GM12878 (cell line): ENCODE measurements around the gene ACSF3. TPM values are rescaled to one million over a fixed set of nuclear protein-coding genes. Genes with fewer than 3 reads are reported as not detected.

Experiments used
- ATAC-seq: fragments of 200-7000 bp; cut with Tn5 transposase; 3 replicates; pipeline ENCODE4 v1.9.1; 2020; ENCODE audit warnings: mild to moderate bottlenecking, moderate library complexity
- BruUV-seq: library from RNA; stranded (reverse); fragments of 400-500 nt; replicated peaks from 2 replicates; lab custom pipeline; 2021; lab: Mats Ljungman, UMichigan
- CTCF ChIA-PET: fragments of 300-600 bp; sonication (Branson Sonifier 250); formaldehyde crosslinking; extraction: SDS; loops from one replicate; lab custom pipeline; 2021; ENCODE audit warnings: inconsistent platforms; lab: Yijun Ruan, JAX
- POLR2A ChIA-PET: fragments of 350-600 bp; formaldehyde crosslinking; extraction: SDS; loops from one replicate; lab custom pipeline; 2021; ENCODE audit warnings: inconsistent platforms; lab: Charles Lee
- RAD21 ChIA-PET: fragments of 300-600 bp; sonication (Branson Sonifier 250); formaldehyde crosslinking; loops from one replicate; lab custom pipeline; 2023; ENCODE audit warnings: antibody characterized with exemption; ENCODE audit not compliant: unreplicated experiment; lab: Charles Lee
- SMC1A ChIA-PET: fragments of 300-600 bp; sonication (Branson Sonifier 250); formaldehyde crosslinking; loops from one replicate; lab custom pipeline; 2023; ENCODE audit not compliant: unreplicated experiment, uncharacterized antibody; lab: Charles Lee
- DNase-seq: peaks from one replicate; pipeline ENCODE4 v3.0.0-alpha.2; 2011; ENCODE audit warnings: low read depth, low spot score
- FAIRE-seq: peaks from 3 replicates; lab custom pipeline; 2011; peaks lifted over from hg19 to GRCh38; lab: Jason Lieb, UNC
- H2AFZ ChIP-seq: 2 replicates; pipeline ENCODE4 v1.6.0; 2011; ENCODE audit warnings: low read depth, low read length, control low read depth; ENCODE audit not compliant: control insufficient read depth
- H3K27ac ChIP-seq: 2 replicates; pipeline ENCODE4 v1.5.1; 2011; ENCODE audit warnings: control low read depth; ENCODE audit not compliant: control insufficient read depth, insufficient read depth
- H3K27me3 ChIP-seq, 2 experiments: replicated peaks in 1 of 2; 2 replicates each; pipeline versions ENCODE4 v1.6.0 to v1.6.1; 2011; ENCODE audit warnings: low read length in 1 of 2; ENCODE audit not compliant: control insufficient read depth in 2 of 2, insufficient read depth in 2 of 2
- H3K36me3 ChIP-seq, 2 experiments: 2 replicates each; pipeline ENCODE4 v1.5.1; 2011; ENCODE audit warnings: low read length in 1 of 2; ENCODE audit not compliant: control insufficient read depth in 2 of 2, insufficient read depth in 2 of 2
- H3K4me1 ChIP-seq: 2 replicates; pipeline ENCODE4 v1.6.1; 2011; ENCODE audit warnings: mild to moderate bottlenecking, low read length, moderate library complexity, mixed read lengths; ENCODE audit not compliant: control insufficient read depth, insufficient read depth
- H3K4me2 ChIP-seq: 2 replicates; pipeline ENCODE4 v1.6.0; 2011; ENCODE audit warnings: control low read depth; ENCODE audit not compliant: control insufficient read depth, insufficient read depth
- H3K4me3 ChIP-seq: fragments of 200-600 bp; sonication (generic); 2 replicates; pipeline ENCODE4 v1.5.1; 2016
- H3K79me2 ChIP-seq: 2 replicates; pipeline ENCODE4 v1.6.0; 2011; ENCODE audit warnings: low read length; ENCODE audit not compliant: control insufficient read depth, insufficient read depth
- H3K9ac ChIP-seq: 2 replicates; pipeline ENCODE4 v1.8.0; 2011; ENCODE audit warnings: low read length, control low read depth, mixed read lengths; ENCODE audit not compliant: control insufficient read depth, insufficient read depth
- H3K9me3 ChIP-seq: replicated peaks from 3 replicates; pipeline ENCODE4 v1.5.1; 2011; ENCODE audit warnings: mild to moderate bottlenecking, low read length; ENCODE audit not compliant: control insufficient read depth, insufficient read depth
- H4K20me1 ChIP-seq: 2 replicates; pipeline ENCODE4 v1.6.0; 2011; ENCODE audit not compliant: control insufficient read depth, insufficient read depth
- BHLHE40 ChIP-seq, 2 experiments: fragments of 450-650 bp in 1 of 2; IDR thresholded peaks; 2 replicates each; pipeline ENCODE4 v1.6.1; 2011 to 2017; ENCODE audit warnings: low read depth in 2 of 2, borderline replicate concordance in 1 of 2, improper control_type of control experiment in 1 of 2, low read length in 1 of 2, mild to moderate bottlenecking in 1 of 2
- BMI1 ChIP-seq: fragments of 450-650 bp; IDR thresholded peaks from 2 replicates; pipeline ENCODE4 v1.6.1; 2016; ENCODE audit warnings: mild to moderate bottlenecking, moderate library complexity, borderline replicate concordance
- EP300 ChIP-seq, 2 experiments: fragments of 150-350 bp in 1 of 2; IDR thresholded peaks; 2 replicates each; pipeline ENCODE4 v1.6.1; 2011 to 2012; ENCODE audit warnings: low read depth in 2 of 2, low read length in 2 of 2, borderline replicate concordance in 1 of 2, improper control_type of control experiment in 1 of 2, inconsistent platforms in 1 of 2; ENCODE audit not compliant: control insufficient read depth in 1 of 2
- FOXK2 ChIP-seq: fragments of 450-650 bp; IDR thresholded peaks from 2 replicates; pipeline ENCODE4 v1.6.1; 2017; ENCODE audit warnings: mild to moderate bottlenecking, moderate library complexity
- JUND ChIP-seq: IDR thresholded peaks from 2 replicates; pipeline ENCODE4 v1.6.1; 2012; ENCODE audit warnings: low read depth, mild to moderate bottlenecking, low read length, improper control_type of control experiment, moderate library complexity
- MXI1 ChIP-seq: fragments of 150-350 bp; IDR thresholded peaks from 2 replicates; pipeline ENCODE4 v1.6.1; 2011; ENCODE audit warnings: low read depth, mild to moderate bottlenecking, inconsistent platforms, low read length, improper control_type of control experiment
- NBN ChIP-seq: fragments of 450-650 bp; IDR thresholded peaks from 2 replicates; pipeline ENCODE4 v1.6.1; 2016
- POU2F2 ChIP-seq: IDR thresholded peaks from 3 replicates; pipeline ENCODE4 v1.6.1; 2011; ENCODE audit warnings: low read depth, mild to moderate bottlenecking, low read length, borderline replicate concordance
- RUNX3 ChIP-seq: IDR thresholded peaks from 2 replicates; pipeline ENCODE4 v1.6.1; 2012; ENCODE audit warnings: low read length, inconsistent platforms
- TBL1XR1 ChIP-seq: IDR thresholded peaks from 2 replicates; pipeline ENCODE4 v1.6.1; 2012; ENCODE audit warnings: low read depth, low read length, improper control_type of control experiment
- USF1 ChIP-seq: IDR thresholded peaks from 2 replicates; pipeline ENCODE4 v1.6.1; 2011; ENCODE audit warnings: borderline replicate concordance, low read depth, mild to moderate bottlenecking, moderate library complexity, mixed read lengths, low read length; ENCODE audit not compliant: insufficient read depth; ENCODE audit errors: extremely low read length
- WGBS: methylation state at CpG from one replicate; pipeline ENCODE4 v1.1.6; 2016; ENCODE audit warnings: low lambda C conversion rate; ENCODE audit not compliant: insufficient replicate concordance, insufficient coverage; ENCODE audit errors: missing lambda C conversion rate; 5-methylcytosine and 5-hydroxymethylcytosine counted together
- in situ Hi-C: fragments of 300-500 bp; cut with MboI; formaldehyde crosslinking; loops from 9 replicates; pipeline ENCODE4 v1.14.3; 2018; ENCODE audit warnings: mixed read lengths
- intact Hi-C: fragments of 100-400 bp; cut with micrococcal nuclease; formaldehyde crosslinking; loops from one replicate; pipeline ENCODE4 v1.14.2; 2022; ENCODE audit not compliant: unreplicated experiment
- polyA plus RNA-seq, 11 experiments: library from polyadenylated mRNA; depleted of rRNA in 4 of 11; unstranded in 6 of 11; stranded (reverse) in 5 of 11; fragments of >200 nt; fragmentation: Nextera tagmentation in 4 of 11; fragmentation: Illumina TruSeq in 1 of 11; extraction: Ambion mirVana in 4 of 11; extraction: Trizol in 1 of 11; gene quantifications; 1 replicate in 1 of 11; 2 replicates in 10 of 11; pipeline versions ENCODE4 v1.2.1 to v1.2.3, GENCODE V29; 2011 to 2016; ENCODE audit warnings: inconsistent platforms in 2 of 11, missing spikeins in 2 of 11, low read depth in 1 of 11
- total RNA-seq, 4 experiments: library from RNA; depleted of rRNA in 3 of 4; stranded (reverse); fragments of >200 nt in 3 of 4; fragmentation: Illumina TruSeq in 1 of 4; extraction: Trizol in 1 of 4; gene quantifications; 2 replicates each; pipeline versions ENCODE4 v1.2.1 to v1.2.3, GENCODE V29; 2013 to 2021
- TF ChIP-seq, protein P1 (sequence below): fragments of 450-650 bp; IDR thresholded peaks from 2 replicates; pipeline ENCODE4 v1.6.1; 2016; ENCODE audit warnings: mild to moderate bottlenecking, moderate library complexity, borderline replicate concordance
- TF ChIP-seq, protein P2 (sequence below): IDR thresholded peaks from 2 replicates; pipeline ENCODE4 v1.6.1; 2012; ENCODE audit warnings: improper control_type of control experiment, low read depth, low read length; ENCODE audit not compliant: insufficient replicate concordance

ACSF3 gene
- total and polyA plus RNA-seq, 10 of the 15 experiments (the other 5 are each of a cell fraction or from before 2014, with no cell fraction given), result 1.0 to 44.4 (median 25.8) TPM

DNA sequence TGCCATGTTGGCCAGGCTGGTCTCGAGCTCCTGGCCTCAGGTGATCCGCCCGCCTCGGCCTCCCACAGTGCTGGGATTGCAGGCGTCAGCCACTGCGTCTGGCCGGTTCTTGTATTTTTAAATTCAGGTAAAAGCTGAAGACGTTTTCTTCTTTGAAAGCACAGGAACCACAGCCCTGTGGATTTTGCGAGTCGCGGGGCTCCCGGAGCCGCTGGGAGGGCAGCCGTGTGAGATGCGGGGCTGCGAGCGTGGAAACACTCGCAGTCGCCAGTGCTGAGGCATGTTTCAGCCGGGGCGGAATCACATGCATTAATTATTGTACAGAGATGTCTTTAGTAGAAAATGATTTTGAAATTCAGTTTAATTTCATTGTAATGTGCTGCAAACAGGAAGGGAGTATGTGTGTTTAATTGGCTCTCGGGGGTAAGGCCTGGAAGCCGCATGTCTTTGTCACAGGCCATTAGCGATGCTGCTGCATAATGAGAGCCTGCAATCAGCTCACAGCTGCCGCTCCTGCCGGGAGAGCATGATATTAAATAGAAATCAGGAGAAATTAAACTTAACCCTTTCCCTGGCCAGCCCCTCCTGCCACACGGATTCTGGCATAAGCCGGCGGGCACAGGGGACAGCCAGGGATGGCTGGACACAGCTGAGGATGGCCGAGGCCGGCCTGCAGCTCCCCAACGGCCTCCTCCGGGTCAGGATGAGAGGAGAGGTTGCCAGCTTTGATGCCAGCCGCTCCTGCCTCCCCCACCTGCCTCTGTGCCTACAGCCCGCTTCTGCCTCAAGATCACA, 42.5 kb downstream of the ACSF3 start:
- Histone ChIP-seq H2AFZ (no peak overlapping the region), H3K36me3 (peaks cover 18 to 20% of the 10 kb centered on the region in 2 experiments), H3K4me3 (no peak overlapping the region), H3K79me2 (no peaks in the 10 kb centered on the region), H3K9ac (no peak overlapping the region), H3K4me1 (no peaks in the 10 kb centered on the region), H3K27me3 (no peaks in the 10 kb centered on the region), H3K9me3 (no peaks in the 10 kb centered on the region), H3K27ac (no peak overlapping the region), H3K4me2 (no peak overlapping the region), H4K20me1 (no peaks in the 10 kb centered on the region)
- no peak for DNase-seq
- SMC1A ChIA-PET, result no interaction called here
- no TSS peak for BruUV-seq
- FAIRE-seq, result no peak
- POLR2A ChIA-PET, result no interaction called here
- RAD21 ChIA-PET, result no interaction called here
- CTCF ChIA-PET, result no interaction called here
- in situ Hi-C loops, result no loop called here
- ATAC-seq, result no peak
- intact Hi-C loops, result no loop called here
- 94% methylated on average over 35 of the region's 35 CpGs for WGBS
- TF ChIP-seq RUNX3 (no peak), MXI1 (no peak), USF1 (no peak), FOXK2 (no peak), JUND (no peak), TBL1XR1 (no peak), EP300 (IDR thresholded peaks at IDR 0.05; ENCODE audit: borderline replicate concordance in 1 of 2, control insufficient read depth in 1 of 2, low read depth in 2 of 2, low read length in 2 of 2) (no peak), BHLHE40 (IDR thresholded peaks at IDR 0.05; ENCODE audit: borderline replicate concordance in 1 of 2, low read depth in 2 of 2, low read length in 1 of 2) (no peak), BMI1 (no peak), POU2F2 (no peak), NBN (no peak)
- TF ChIP-seq, protein P1, sequence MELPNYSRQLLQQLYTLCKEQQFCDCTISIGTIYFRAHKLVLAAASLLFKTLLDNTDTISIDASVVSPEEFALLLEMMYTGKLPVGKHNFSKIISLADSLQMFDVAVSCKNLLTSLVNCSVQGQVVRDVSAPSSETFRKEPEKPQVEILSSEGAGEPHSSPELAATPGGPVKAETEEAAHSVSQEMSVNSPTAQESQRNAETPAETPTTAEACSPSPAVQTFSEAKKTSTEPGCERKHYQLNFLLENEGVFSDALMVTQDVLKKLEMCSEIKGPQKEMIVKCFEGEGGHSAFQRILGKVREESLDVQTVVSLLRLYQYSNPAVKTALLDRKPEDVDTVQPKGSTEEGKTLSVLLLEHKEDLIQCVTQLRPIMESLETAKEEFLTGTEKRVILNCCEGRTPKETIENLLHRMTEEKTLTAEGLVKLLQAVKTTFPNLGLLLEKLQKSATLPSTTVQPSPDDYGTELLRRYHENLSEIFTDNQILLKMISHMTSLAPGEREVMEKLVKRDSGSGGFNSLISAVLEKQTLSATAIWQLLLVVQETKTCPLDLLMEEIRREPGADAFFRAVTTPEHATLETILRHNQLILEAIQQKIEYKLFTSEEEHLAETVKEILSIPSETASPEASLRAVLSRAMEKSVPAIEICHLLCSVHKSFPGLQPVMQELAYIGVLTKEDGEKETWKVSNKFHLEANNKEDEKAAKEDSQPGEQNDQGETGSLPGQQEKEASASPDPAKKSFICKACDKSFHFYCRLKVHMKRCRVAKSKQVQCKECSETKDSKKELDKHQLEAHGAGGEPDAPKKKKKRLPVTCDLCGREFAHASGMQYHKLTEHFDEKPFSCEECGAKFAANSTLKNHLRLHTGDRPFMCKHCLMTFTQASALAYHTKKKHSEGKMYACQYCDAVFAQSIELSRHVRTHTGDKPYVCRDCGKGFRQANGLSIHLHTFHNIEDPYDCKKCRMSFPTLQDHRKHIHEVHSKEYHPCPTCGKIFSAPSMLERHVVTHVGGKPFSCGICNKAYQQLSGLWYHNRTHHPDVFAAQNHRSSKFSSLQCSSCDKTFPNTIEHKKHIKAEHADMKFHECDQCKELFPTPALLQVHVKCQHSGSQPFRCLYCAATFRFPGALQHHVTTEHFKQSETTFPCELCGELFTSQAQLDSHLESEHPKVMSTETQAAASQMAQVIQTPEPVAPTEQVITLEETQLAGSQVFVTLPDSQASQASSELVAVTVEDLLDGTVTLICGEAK, result no peak
- TF ChIP-seq, protein P2, sequence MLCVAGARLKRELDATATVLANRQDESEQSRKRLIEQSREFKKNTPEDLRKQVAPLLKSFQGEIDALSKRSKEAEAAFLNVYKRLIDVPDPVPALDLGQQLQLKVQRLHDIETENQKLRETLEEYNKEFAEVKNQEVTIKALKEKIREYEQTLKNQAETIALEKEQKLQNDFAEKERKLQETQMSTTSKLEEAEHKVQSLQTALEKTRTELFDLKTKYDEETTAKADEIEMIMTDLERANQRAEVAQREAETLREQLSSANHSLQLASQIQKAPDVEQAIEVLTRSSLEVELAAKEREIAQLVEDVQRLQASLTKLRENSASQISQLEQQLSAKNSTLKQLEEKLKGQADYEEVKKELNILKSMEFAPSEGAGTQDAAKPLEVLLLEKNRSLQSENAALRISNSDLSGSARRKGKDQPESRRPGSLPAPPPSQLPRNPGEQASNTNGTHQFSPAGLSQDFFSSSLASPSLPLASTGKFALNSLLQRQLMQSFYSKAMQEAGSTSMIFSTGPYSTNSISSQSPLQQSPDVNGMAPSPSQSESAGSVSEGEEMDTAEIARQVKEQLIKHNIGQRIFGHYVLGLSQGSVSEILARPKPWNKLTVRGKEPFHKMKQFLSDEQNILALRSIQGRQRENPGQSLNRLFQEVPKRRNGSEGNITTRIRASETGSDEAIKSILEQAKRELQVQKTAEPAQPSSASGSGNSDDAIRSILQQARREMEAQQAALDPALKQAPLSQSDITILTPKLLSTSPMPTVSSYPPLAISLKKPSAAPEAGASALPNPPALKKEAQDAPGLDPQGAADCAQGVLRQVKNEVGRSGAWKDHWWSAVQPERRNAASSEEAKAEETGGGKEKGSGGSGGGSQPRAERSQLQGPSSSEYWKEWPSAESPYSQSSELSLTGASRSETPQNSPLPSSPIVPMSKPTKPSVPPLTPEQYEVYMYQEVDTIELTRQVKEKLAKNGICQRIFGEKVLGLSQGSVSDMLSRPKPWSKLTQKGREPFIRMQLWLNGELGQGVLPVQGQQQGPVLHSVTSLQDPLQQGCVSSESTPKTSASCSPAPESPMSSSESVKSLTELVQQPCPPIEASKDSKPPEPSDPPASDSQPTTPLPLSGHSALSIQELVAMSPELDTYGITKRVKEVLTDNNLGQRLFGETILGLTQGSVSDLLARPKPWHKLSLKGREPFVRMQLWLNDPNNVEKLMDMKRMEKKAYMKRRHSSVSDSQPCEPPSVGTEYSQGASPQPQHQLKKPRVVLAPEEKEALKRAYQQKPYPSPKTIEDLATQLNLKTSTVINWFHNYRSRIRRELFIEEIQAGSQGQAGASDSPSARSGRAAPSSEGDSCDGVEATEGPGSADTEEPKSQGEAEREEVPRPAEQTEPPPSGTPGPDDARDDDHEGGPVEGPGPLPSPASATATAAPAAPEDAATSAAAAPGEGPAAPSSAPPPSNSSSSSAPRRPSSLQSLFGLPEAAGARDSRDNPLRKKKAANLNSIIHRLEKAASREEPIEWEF, result no peak
